Frontal cortex (tissue), 4 donors: Measurements from ENCODE around the gene SMC5. TPM values are rescaled to one million over a fixed set of nuclear protein-coding genes. Genes with fewer than 3 reads are reported as not detected.

Experiments used
- DNase-seq, 2 donors: peaks; one replicate each; pipeline ENCODE4 v3.0.0; 2012; ENCODE audit warnings: low spot score in 2 of 2
- FAIRE-seq: peaks from 2 replicates; lab custom pipeline; 2012; peaks lifted over from hg19 to GRCh38; lab: Jason Lieb, UNC
- total RNA-seq: library from RNA; depleted of rRNA; stranded (reverse); fragments of >200 nt; gene quantifications from one replicate; pipeline ENCODE4 v1.2.3, GENCODE V29; 2014
- donor health status: control.
- donor health status: control.
- donor health status: control.

SMC5 gene
- total RNA-seq, 1 donor from 2014 or later: 36.3 TPM

DNA sequence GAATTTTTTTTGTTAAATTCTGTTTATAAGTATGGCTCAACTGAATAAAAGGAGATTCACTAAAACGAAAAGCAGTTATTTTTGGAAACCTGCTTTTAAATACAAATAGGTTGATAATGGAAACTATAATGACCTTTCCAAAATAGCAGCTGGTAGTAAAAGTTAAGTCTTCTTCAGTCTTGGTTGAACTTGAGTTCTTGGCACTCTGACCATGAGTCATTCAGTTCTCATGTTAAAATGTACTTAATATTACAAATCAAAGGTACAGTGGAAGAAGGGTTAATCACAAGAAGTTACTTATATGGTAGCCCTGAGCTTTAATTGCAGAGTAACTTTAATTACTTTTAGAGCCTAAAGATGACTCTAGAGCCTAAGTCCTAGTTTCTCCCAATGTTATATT lies 93.6 kb downstream of the SMC5 start:
- no peak for DNase-seq
- FAIRE-seq: no peak

DNA sequence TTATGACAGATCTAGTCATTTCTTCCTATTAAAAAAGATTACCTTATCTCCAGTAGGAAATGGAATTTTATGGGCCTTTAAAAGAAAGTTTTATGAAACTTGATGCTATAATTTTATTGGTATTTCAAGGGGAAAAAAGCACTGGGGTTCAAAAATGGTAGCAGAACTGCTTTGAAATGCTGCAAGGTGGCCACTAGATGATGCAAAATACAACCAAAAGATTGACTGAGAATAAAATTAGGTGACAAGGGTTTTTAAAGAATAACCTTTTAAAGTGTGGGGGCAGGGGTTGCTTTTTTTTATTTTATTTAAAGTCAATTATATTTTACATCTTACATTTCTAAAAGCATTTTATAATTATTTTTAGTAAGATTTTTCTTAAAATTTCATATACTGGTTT lies 94.0 kb downstream of the SMC5 start:
- FAIRE-seq (peak; percentile 93), DNase-seq (peak in 1 of 2 donors; percentile 8)

DNA sequence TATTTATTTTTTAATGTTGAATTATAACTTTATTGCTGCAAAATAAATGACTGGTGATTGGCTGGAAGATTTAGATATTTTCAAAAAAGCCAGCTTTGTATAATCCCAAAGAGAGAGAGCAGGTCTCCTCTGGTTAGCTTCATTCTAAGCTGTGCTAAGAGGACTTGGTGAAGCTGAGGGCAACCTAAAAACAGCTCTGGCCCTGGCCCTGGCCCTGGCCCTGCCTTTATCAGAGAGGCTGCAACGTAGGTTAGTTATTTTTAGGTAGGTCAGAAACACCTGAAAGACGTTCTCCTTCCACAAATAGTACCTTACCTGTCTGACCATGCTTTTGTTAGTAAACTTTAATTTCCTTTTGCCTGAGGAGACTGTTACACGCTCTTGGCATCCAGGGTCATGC lies 97.0 kb downstream of the SMC5 start:
- DNase-seq (no peak), FAIRE-seq (no peak)

DNA sequence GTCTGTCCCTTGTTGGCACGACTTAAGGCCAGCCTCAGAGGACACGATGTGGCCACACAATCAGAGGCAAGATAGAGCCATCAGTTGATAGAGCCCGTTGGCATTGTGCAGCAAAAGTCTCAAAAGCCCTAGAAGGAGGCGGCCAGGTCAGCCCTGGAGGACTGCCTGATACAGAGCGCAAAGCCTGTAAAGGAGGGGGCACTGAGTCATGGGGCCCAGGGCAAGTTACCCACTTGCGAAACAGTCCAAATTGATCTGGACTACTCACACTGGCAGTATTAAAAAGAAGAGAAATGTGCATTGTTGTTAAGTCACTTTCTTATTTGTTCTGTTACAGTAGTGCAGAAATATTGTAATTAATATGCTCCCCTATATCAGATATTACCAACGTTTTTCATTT lies 104.2 kb downstream of the SMC5 start:
- no peak for FAIRE-seq
- DNase-seq: no peak

DNA sequence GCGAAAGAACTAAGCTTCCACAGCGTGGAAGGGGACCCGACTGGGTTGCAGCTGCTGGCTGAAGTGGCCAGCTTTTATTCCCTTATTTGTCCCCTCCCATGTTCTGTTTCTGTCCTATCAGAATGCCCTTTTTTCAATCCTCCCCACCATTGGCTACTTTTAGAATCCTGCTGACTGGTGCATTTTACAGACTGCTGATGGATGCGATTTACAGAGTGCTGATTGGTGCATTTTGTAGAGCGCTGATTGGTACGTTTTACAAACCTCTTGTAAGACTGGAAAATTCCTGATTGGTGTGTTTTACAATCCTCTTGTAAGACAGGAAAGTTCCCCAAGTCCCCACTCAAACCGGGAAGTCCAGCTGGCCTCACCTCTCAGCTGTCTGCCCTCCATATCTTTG lies 105.0 kb downstream of the SMC5 start:
- DNase-seq (no peak), FAIRE-seq (no peak)

DNA sequence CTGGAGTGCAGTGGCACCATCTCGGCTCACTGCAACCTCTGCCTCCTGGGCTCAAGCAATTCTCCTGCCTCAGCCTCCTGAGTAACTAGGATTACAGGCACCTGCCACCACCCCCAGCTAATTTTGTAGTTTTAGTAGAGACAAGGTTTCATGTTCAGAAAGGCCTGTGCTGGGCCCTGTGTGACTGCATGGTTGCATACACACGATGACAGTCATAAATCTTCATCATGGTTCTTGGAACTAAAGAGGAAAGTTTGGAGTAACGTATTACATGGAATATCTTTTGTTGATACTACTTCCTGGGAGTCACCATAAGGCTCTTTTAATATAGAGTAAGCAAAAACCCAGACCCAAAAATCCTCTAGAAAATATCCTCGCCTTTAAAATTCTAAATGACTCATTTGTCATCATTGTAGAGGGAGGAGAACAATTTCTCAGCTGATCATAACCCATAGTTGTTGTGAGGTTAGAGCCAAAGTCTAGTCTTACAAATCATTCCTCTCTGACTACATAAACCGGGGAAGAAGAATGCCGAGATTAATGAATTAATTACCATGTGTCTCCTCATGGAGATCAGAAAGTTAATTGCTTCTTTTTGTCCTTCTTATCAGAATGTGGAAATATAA lies 108.6 kb downstream of the SMC5 start:
- FAIRE-seq (no peak), DNase-seq (no peak)

DNA sequence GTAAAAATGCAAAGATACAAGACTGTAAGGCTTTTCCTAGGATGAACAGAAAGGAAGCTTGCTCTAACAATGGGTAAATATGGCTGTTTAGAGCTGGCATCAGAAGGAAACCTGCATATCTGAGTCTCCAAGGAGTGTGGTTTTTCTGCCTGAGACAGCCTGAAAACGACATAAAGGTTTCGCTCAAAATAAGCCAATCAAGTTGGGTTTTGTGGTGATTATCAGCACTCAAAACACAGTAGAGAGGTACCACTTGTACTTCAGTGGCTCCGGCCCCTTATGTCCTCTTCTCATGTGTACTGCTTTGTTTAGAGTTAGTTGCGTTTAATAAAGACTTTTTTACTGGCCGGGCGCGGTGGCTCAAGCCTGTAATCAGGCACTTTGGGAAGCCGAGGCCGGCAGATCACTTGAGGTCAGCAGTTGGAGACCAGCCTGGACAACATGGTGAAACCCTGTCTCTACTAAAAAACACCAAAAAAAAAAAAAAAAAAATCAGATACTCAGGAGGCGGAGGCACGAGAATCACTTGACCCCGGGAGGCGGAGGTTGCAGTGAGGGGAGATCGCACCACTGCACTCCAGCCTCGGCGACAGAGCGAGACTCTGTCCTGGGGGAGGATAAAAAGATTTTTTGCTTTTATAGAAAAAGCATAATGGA lies 116.3 kb downstream of the SMC5 start:
- FAIRE-seq (no peak), DNase-seq (no peak)

DNA sequence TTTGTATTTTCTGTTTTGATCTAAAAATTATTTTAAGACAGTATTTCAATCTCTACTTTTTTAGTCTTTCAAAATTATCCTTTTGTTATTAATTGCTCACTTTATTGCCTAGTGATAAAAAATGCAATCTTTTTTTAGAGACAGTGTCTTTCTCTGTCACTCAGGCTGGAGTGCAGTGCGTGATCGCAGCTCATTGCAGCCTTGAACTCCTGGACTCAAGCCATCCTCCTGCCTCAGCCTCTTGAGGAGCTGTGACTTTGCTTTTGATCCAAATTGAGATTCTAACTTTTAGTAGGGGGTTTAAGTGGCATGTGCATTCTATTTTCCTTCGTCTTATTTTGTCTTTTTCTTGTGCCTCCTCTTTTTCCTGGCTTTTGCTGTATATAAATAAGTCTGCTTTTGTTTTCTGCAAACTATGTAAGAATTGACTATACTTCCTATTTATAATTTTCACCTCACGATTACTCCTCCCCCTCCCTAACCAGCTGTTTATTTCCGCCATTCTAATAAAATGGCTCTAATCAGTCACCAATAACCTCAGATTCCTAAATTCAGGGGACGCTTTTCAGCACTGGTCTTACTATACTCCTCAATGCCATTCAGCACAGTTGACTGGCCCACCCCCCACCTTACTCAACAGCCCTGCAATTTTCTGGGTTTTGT lies 123.4 kb downstream of the SMC5 start:
- DNase-seq (no peak), FAIRE-seq (no peak)

DNA sequence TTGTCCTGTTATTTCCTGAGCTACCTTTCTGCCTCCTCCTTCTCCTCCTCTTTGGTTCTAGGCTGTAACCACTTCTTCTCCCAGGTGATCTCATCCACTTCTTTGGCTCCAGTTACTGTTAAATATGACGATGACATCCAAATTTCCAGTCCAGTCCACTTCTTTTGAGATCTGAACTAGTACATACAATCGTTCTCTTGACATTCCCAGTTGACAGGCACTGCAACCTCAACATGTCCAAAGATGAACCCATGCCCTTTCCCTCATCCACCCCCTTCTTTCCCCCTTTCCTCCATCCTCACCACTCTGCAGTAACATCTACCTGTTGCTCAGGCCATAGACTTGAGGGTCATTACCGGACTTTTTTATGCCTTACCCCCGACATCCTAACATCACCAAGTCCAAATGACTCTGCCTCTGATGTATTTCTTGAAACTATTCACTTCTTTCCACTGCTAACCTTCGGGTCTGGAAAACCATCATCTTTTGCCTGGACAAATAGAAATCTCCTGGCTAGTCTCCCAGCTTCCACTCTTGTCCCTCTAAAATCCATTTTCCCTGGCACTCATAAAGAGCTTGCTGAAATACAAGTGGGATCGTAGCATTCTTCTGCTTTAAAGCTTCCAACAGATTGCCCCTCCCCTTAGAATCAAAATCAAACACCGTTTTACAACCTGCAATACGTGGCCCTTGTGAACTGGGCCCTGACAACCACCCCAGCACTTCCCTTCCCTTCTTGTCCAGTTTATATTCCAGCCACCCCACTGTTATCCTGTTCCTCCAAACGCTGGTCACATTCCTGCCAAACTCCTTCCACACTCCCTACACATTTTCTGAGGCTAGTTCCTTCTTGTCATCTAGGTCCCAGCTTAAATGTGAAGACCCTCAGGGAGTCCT lies 124.2 kb downstream of the SMC5 start:
- no peak for FAIRE-seq
- DNase-seq: no peak

DNA sequence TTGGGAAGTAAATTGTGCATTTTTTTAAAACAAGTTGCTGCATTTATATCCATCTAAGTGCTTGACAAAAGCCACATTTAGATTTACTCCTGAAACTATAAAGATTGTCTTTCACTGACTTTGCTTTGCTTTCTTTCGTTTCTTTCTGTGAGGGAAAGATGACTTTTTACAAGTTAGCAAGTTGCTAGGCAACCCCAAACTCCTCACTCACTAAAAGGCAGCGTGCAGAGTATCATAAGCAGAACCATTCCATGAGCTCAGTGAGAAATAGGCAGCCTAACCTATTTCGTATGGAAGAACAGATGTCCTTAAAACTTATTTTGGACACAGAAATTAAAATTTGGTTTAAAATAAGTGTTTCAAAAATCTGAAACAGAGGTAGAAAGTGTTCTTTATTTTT lies 126.6 kb downstream of the SMC5 start:
- DNase-seq: no peak
- FAIRE-seq: no peak

DNA sequence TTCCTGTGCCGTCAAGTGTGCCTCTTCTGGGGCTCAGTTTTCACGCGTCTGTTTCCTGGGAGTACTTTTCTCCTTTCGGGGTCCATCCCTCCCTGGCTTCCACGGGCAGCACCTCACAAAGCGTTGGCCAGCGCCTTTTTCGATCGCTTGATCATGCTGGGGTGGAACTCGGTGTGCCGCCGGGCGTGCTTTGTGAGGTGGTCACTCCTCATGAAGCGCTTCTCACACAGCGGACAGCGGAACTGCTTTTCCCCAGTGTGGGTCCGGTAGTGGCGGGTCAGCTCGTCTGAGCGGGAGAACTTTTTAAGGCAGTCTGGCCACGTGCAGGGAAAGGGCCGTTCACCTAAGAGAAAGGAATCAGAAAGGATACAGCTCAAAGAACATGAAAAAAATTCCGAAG lies 128.9 kb downstream of the SMC5 start:
- DNase-seq: no peak
- FAIRE-seq: no peak

DNA sequence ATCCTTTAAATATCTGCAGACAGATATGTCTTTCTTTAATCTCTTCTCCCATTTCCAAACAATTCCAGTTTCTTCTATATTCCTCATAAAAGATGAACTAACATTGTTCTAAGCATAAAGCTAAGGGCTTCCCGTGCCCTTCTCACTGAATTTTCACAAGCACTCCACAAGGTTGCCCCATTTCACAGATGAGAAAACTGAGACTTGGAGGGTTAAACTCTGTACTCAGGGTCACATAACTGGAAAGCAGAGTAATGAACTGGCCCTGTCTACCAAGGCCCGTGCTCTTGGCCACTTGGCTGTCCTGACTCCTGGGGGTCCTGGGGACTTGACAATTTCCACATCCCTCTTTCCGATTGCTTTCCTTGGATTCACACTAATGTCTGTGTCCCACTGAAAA lies 130.4 kb downstream of the SMC5 start:
- DNase-seq (no peak), FAIRE-seq (no peak)

DNA sequence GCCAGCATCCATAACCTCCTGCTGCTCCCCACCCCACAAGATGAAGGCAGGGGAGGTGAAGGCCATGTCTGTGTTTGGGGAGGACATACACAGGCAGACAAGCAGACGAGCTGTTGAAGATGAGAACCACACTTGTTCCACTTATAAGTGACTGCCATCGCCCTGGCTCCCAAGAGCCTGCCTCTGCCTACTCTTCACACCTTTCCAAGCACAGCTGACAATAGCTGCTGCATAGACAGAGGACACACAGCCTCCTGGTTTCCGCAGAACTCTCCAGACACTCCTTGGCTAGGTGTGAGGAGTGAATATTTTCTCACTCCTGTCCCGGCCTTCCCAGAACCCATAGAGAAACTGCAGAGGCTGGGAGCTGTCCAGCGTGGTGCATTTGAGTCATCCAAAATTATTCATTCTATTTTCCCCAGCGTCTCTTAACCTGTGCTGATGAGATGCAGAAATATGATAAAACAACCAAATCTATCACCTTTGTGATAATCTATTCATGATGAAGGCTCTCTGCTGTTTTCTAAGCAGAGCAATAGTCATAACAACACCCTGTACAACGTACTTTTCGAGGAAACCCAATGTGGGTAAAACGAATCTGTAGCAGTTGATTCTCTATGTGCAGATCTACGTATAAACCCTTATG lies 131.0 kb downstream of the SMC5 start:
- FAIRE-seq (no peak), DNase-seq (no peak)

DNA sequence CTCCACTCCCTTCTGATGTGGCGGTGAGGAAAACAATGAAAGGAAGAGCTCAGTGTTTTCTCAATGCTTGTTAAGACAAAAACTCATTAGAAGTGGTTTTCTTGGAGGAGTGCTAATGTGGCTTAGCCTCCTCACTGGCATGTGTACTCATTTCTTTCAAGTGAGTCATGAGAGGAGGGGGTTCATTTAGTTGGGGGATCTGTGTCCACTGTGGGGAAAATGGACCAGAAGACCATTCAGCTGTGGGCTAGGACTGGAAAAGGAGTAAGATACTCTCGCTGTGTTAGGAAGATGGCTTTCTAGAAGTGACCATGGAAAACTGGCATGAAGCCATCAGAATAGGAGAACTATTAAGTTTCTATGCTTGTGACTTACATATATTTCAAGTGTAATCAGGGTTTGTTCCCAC lies 132.2 kb downstream of the SMC5 start:
- FAIRE-seq (no peak), DNase-seq (no peak)

DNA sequence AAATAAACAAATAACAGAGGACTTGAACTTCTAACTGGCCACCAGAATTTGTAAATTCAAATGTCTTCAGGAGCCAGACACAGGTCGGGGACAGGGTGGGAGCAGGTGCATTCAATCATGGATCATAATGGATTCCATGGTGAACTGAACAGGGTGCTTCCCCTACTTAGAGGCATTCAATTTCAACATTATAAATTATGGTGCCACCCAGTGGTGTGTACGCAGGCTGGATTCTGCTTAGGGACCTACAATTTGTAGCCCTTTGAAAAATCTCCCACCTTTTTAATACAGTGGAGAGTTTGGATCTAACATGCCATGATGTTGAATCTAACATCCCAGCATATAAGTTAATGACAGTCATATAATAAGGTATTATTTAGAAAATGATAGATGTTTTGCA lies 133.4 kb downstream of the SMC5 start:
- no peak for DNase-seq
- FAIRE-seq: no peak

DNA sequence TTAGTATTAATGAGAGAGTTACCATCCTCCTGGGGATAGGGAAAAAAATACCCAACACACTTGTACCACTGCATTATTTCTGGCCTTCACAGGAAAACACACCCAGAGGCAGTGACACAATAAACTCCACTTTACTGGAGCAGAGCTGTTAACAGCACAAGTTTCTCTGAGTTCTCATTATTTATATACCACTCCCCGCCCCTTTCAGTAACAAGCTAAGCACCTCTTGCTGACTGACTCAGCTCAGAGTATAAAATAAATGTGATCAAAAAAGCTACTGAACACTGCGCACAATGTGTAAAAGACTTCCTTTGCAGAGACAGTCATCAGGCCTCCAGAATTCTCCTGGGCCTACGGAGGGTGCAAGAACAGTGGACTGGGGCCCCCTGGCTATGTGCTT lies 134.1 kb downstream of the SMC5 start:
- FAIRE-seq (no peak), DNase-seq (no peak)

DNA sequence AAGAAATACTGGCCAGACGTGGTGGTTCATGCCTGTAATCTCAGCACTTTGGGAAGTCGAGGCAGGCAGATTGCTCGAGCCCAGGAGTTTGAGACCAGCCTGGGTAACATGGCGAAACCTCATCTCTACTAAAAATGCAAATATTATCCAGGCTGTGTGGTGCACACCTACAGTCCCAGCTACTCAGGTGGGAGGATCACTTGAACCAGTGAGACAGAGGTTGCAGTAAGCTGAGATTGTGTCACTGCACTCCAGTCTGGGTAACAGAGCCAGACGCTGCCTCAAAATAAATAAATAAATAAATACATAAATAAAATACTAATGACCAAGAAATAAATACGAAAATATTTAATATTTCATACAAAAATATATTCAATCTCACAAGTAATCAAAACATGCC lies 136.9 kb downstream of the SMC5 start:
- FAIRE-seq (no peak), DNase-seq (no peak)

DNA sequence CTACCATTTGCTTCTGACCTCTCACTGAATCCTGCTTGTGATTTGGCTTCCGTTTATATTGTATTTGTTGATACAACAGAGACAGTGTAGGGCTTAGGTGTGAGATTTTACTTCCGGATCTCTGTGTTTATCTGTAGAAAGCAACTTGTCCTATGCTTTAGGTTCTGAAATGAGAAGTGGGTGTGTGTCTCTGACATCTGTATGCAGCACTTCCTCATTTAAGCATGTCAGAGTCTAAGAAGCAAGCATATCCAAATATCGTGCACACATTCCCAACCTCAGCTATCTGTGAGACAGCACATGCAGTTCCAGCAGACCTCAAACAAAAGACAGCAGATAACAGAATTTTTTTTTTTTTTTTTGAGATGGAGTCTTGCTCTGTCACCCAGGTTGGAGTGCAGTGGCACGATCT lies 139.4 kb downstream of the SMC5 start:
- DNase-seq (no peak), FAIRE-seq (no peak)

DNA sequence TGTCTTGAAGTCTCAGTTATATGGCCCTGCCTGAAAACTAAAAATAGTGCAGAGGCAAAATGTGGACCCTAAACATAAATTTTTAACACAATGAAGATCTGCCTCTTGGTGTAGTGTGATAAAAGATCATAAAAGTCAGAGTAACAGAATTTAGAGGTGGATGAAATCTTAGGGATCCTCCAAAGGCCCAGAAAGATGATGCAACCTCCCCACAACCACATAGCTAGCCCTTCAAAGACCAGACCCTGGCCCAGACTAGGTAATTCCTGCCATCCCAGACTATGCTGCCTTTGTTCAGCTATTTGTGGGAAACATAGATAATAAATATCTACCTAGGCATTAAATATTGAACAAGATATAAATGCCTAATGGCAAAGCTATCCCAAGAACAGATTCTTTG lies 140.4 kb downstream of the SMC5 start:
- FAIRE-seq: no peak
- no peak for DNase-seq
